ENCODE measurements around the gene ANKRD24. TPM values are rescaled to one million over a fixed set of nuclear protein-coding genes. Genes with fewer than 3 reads are reported as not detected.

Gene ANKRD24
- total RNA-seq, 1 experiment from 2014 or later: 0.39 TPM

GRCh38 chr19:4258181-4258580 is 75.7 kb downstream of the ANKRD24 start:
- Histone ChIP-seq H3K27me3 (replicated peaks; ENCODE audit: control insufficient read depth, insufficient read depth, low read length) (no peaks in the 10 kb centered on the region), H3K9me3 (no peaks in the 10 kb centered on the region), H3K4me3 (ENCODE audit: low read depth, low read length) (no peak overlapping the region), H3K4me1 (no peaks in the 10 kb centered on the region), H3K36me3 (ENCODE audit: control insufficient read depth, insufficient read depth, low read length) (no peaks in the 10 kb centered on the region)
- ChIA-PET CTCF (no interaction called here), POLR2A (no interaction called here)
- DNase-seq: no peak
- intact Hi-C loops (cut with micrococcal nuclease; ENCODE audit: unreplicated experiment): no loop called here
- Mint-ChIP-seq H3K36me3 (ENCODE audit: insufficient read depth, unreplicated experiment) (peaks cover 52% of the 10 kb centered on the region), H3K4me1 (ENCODE audit: low read depth, unreplicated experiment) (no peaks in the 10 kb centered on the region), H3K27ac (ENCODE audit: unreplicated experiment) (no peak overlapping the region), H3K27me3 (ENCODE audit: insufficient read depth, unreplicated experiment) (no peaks in the 10 kb centered on the region), H3K9me3 (ENCODE audit: unreplicated experiment) (no peaks in the 10 kb centered on the region), H3K4me3 (ENCODE audit: unreplicated experiment) (no peak overlapping the region)
- TF ChIP-seq CTCF (IDR thresholded peaks at IDR 0.05; ENCODE audit: insufficient read depth in 1 of 2, low read depth in 1 of 2, low read length in 1 of 2, severe bottlenecking in 1 of 2, unreplicated experiment in 1 of 2): no peak
- BruUV-seq (replicated peaks): no TSS peak

GRCh38 chr19:4260613-4261191 is 78.2 kb downstream of the ANKRD24 start:
- intact Hi-C loops (cut with micrococcal nuclease; ENCODE audit: unreplicated experiment): no loop called here
- POLR2A ChIA-PET: interaction anchor here (0.6 kb wide), 1 partner anchor 190 kb away, joined by 10 read pairs; no protein-coding TSS in a partner anchor
- no TSS peak for BruUV-seq (replicated peaks)

GRCh38 chr19:4264812-4265211 is 82.3 kb downstream of the ANKRD24 start:
- Mint-ChIP-seq H3K27me3 (ENCODE audit: insufficient read depth, unreplicated experiment) (no peaks in the 10 kb centered on the region), H3K27ac (ENCODE audit: unreplicated experiment) (no peak overlapping the region), H3K4me1 (ENCODE audit: low read depth, unreplicated experiment) (no peaks in the 10 kb centered on the region), H3K4me3 (ENCODE audit: unreplicated experiment) (no peak overlapping the region), H3K9me3 (ENCODE audit: unreplicated experiment) (no peaks in the 10 kb centered on the region), H3K36me3 (ENCODE audit: insufficient read depth, unreplicated experiment) (peaks cover 17% of the 10 kb centered on the region)
- Histone ChIP-seq H3K27me3 (replicated peaks; ENCODE audit: control insufficient read depth, insufficient read depth, low read length) (no peaks in the 10 kb centered on the region), H3K4me3 (ENCODE audit: low read depth, low read length) (no peak overlapping the region), H3K9me3 (no peaks in the 10 kb centered on the region), H3K36me3 (ENCODE audit: control insufficient read depth, insufficient read depth, low read length) (peaks cover 2% of the 10 kb centered on the region), H3K4me1 (no peaks in the 10 kb centered on the region)
- no peak for DNase-seq
- POLR2A ChIA-PET: no interaction called here
- intact Hi-C loops (cut with micrococcal nuclease; ENCODE audit: unreplicated experiment): no loop called here
- CTCF ChIA-PET: no interaction called here
- no TSS peak for BruUV-seq (replicated peaks)
- no peak for TF ChIP-seq CTCF (IDR thresholded peaks at IDR 0.05; ENCODE audit: insufficient read depth in 1 of 2, low read depth in 1 of 2, low read length in 1 of 2, severe bottlenecking in 1 of 2, unreplicated experiment in 1 of 2)

More at GRCh38 chr19:4260613-4261191, 78.2 kb downstream of the ANKRD24 start:
- DNase-seq: no peak
- H3K4me1 Mint-ChIP-seq (ENCODE audit: low read depth, unreplicated experiment): no peaks in the 10 kb centered on the region
- no peaks in the 10 kb centered on the region for H3K4me1 ChIP-seq
- no peaks in the 10 kb centered on the region for H3K9me3 Mint-ChIP-seq (ENCODE audit: unreplicated experiment)
- CTCF ChIA-PET: no interaction called here
- no peaks in the 10 kb centered on the region for H3K27me3 ChIP-seq (replicated peaks; ENCODE audit: control insufficient read depth, insufficient read depth, low read length)
- H3K27ac Mint-ChIP-seq (ENCODE audit: unreplicated experiment): no peak overlapping the region
- no peaks in the 10 kb centered on the region for H3K36me3 ChIP-seq (ENCODE audit: control insufficient read depth, insufficient read depth, low read length)
- no peak for TF ChIP-seq CTCF (IDR thresholded peaks at IDR 0.05; ENCODE audit: insufficient read depth in 1 of 2, low read depth in 1 of 2, low read length in 1 of 2, severe bottlenecking in 1 of 2, unreplicated experiment in 1 of 2)
- H3K27me3 Mint-ChIP-seq (ENCODE audit: insufficient read depth, unreplicated experiment): no peaks in the 10 kb centered on the region
- H3K4me3 Mint-ChIP-seq (ENCODE audit: unreplicated experiment): no peak overlapping the region
- H3K4me3 ChIP-seq (ENCODE audit: low read depth, low read length): no peak overlapping the region
- no peaks in the 10 kb centered on the region for H3K9me3 ChIP-seq
- peaks cover 32% of the 10 kb centered on the region for H3K36me3 Mint-ChIP-seq (ENCODE audit: insufficient read depth, unreplicated experiment)

Data from Caco-2 (cell line).